ENCODE measurements around the gene MYO5B.

DNA sequence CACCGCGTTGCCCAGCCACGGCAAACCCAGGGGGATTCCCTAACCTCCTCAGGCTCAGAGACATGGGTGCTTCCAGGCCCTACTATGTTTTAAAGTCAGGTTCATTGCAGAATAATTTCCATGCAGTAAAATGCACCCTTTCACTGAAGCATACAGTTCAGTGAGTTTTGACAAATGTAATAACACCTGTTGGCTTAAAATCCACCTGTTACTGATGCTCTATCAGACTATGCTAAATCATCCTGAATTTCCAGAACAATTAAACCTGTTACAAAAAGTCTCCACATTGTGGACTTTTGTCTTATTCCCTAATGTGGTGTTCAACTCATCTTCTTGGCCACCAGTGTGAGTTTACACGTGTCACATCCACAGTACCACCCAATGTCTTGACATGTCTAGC is 234.6 kb downstream of the MYO5B start:
- TF ChIP-seq, protein P1, sequence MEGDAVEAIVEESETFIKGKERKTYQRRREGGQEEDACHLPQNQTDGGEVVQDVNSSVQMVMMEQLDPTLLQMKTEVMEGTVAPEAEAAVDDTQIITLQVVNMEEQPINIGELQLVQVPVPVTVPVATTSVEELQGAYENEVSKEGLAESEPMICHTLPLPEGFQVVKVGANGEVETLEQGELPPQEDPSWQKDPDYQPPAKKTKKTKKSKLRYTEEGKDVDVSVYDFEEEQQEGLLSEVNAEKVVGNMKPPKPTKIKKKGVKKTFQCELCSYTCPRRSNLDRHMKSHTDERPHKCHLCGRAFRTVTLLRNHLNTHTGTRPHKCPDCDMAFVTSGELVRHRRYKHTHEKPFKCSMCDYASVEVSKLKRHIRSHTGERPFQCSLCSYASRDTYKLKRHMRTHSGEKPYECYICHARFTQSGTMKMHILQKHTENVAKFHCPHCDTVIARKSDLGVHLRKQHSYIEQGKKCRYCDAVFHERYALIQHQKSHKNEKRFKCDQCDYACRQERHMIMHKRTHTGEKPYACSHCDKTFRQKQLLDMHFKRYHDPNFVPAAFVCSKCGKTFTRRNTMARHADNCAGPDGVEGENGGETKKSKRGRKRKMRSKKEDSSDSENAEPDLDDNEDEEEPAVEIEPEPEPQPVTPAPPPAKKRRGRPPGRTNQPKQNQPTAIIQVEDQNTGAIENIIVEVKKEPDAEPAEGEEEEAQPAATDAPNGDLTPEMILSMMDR (IDR thresholded peaks at IDR 0.05) = no peak
- no peak for TF ChIP-seq EZH2 (IDR thresholded peaks at IDR 0.05; ENCODE audit: borderline replicate concordance, insufficient read depth, low read depth, low read length, poor library complexity, severe bottlenecking)

Data from B cell (primary cell).